Panc1 (cell line): ENCODE data around the gene JPH3. TPM values are rescaled to one million over a fixed set of nuclear protein-coding genes. Genes with fewer than 3 reads are reported as not detected.

Experiments
- ATAC-seq: fragments of 200-7000 bp; cut with Tn5 transposase; 2 replicates; pipeline ENCODE4 v1.9.1; 2020; ENCODE audit warnings: mild to moderate bottlenecking, moderate library complexity
- BruUV-seq: library from RNA; stranded (reverse); fragments of 400-500 nt; replicated peaks from 2 replicates; lab custom pipeline; 2021; lab: Mats Ljungman, UMichigan
- CTCF ChIA-PET: fragments of 300-600 bp; sonication (Branson Sonifier 250); formaldehyde crosslinking; loops from one replicate; lab custom pipeline; 2022; ENCODE audit warnings: antibody characterized with exemption; lab: Charles Lee
- POLR2A ChIA-PET: fragments of 300-600 bp; sonication (Branson Sonifier 250); formaldehyde crosslinking; loops from one replicate; lab custom pipeline; 2022; ENCODE audit warnings: antibody characterized with exemption; lab: Charles Lee
- DNase-seq: peaks from one replicate; pipeline ENCODE4 v3.0.0-alpha.2; 2010; ENCODE audit warnings: low read depth, low spot score
- H3K27ac ChIP-seq: 2 replicates; pipeline ENCODE4 v1.5.1; 2011; ENCODE audit warnings: mild to moderate bottlenecking, low read length, inconsistent platforms
- H3K27me3 ChIP-seq: fragments of 200-500 bp; sonication (Bioruptor generic); 2 replicates; pipeline ENCODE4 v1.6.0; 2014; ENCODE audit warnings: low read length, inconsistent platforms; ENCODE audit not compliant: control insufficient read depth, insufficient read depth
- H3K36me3 ChIP-seq: fragments of 200-500 bp; sonication (Bioruptor generic); 2 replicates; pipeline ENCODE4 v1.5.1; 2014; ENCODE audit warnings: inconsistent platforms, mild to moderate bottlenecking, low read length, moderate library complexity; ENCODE audit not compliant: control insufficient read depth, insufficient read depth
- H3K4me1 ChIP-seq: 2 replicates; pipeline ENCODE4 v1.5.1; 2011; ENCODE audit warnings: inconsistent platforms, mild to moderate bottlenecking, low read length, moderate library complexity; ENCODE audit not compliant: control insufficient read depth, insufficient read depth
- H3K4me3 ChIP-seq, 2 experiments: 2 replicates each; pipeline ENCODE4 v1.5.1; 2011 to 2012; ENCODE audit warnings: low read depth in 2 of 2, low read length in 2 of 2, mild to moderate bottlenecking in 2 of 2, inconsistent platforms in 1 of 2, moderate library complexity in 1 of 2
- H3K9me3 ChIP-seq: fragments of 200-500 bp; sonication (Bioruptor generic); 2 replicates; pipeline ENCODE4 v1.5.1; 2014; ENCODE audit warnings: low read depth, mild to moderate bottlenecking, inconsistent platforms, low read length, moderate library complexity; ENCODE audit not compliant: control insufficient read depth, insufficient read depth
- CTCF ChIP-seq: fragments of 450-650 bp; IDR thresholded peaks from 2 replicates; pipeline ENCODE4 v1.5.1; 2017; ENCODE audit warnings: mild to moderate bottlenecking
- POLR2AphosphoS5 ChIP-seq: IDR thresholded peaks from 2 replicates; pipeline ENCODE4 v1.6.1; 2012; ENCODE audit warnings: mild to moderate bottlenecking, low read depth, low read length, moderate library complexity
- REST ChIP-seq, 2 experiments: IDR thresholded peaks; 2 replicates each; pipeline ENCODE4 v1.6.1; 2011 to 2012; ENCODE audit warnings: low read depth in 2 of 2, control low read depth in 1 of 2, low read length in 1 of 2, mild to moderate bottlenecking in 1 of 2, moderate library complexity in 1 of 2; ENCODE audit not compliant: insufficient read depth in 1 of 2
- SIN3A ChIP-seq: IDR thresholded peaks from 2 replicates; pipeline ENCODE4 v1.6.1; 2012; ENCODE audit warnings: low read depth, mild to moderate bottlenecking, low read length, moderate library complexity, borderline replicate concordance; ENCODE audit not compliant: insufficient read depth
- TCF7L2 ChIP-seq: IDR thresholded peaks from 2 replicates; pipeline ENCODE4 v1.6.1; 2011; ENCODE audit warnings: mild to moderate bottlenecking, low read depth, low read length, inconsistent platforms
- in situ Hi-C: cut with HindIII; loops from 2 replicates; pipeline ENCODE4 v1.10.0; 2016; ENCODE audit warnings: low sequenced_read_pairs, low pct_unique_long_range_greater_than_20kb
- intact Hi-C: fragments of 100-400 bp; cut with micrococcal nuclease; formaldehyde crosslinking; loops from one replicate; pipeline ENCODE4 v1.10.0; 2022; ENCODE audit not compliant: unreplicated experiment
- total RNA-seq: library from RNA; stranded (reverse); gene quantifications from one replicate; pipeline ENCODE4 v1.2.1, GENCODE V29; 2021; ENCODE audit not compliant: unreplicated experiment

The JPH3 gene
- total RNA-seq, 1 experiment from 2014 or later = 1.2 TPM

- H3K4me1 ChIP-seq = no peaks in the 10 kb centered on the region
- no TSS peak for BruUV-seq
- H3K36me3 ChIP-seq = no peaks in the 10 kb centered on the region
- no peak overlapping the region for H3K4me3 ChIP-seq
- in situ Hi-C loops = no loop called here
- no peaks in the 10 kb centered on the region for H3K27me3 ChIP-seq
- no peak overlapping the region for H3K27ac ChIP-seq
- ATAC-seq = peak; percentile 32; the same call in 1 of the 2 replicates
- no peak for TF ChIP-seq TCF7L2
- no peak for TF ChIP-seq SIN3A
- TF ChIP-seq CTCF = no peak
- no peak for TF ChIP-seq REST (IDR thresholded peaks at IDR 0.05; ENCODE audit: insufficient read depth in 1 of 2, low read depth in 2 of 2, low read length in 1 of 2)
- no peak for TF ChIP-seq POLR2AphosphoS5
- intact Hi-C loops = no loop called here
- DNase-seq = no peak
- ChIA-PET POLR2A (no interaction called here), CTCF (interaction anchor here (1.3 kb wide), 1 partner anchor 12 kb away, joined by 3 read pairs; no protein-coding TSS in a partner anchor)
- no peaks in the 10 kb centered on the region for H3K9me3 ChIP-seq
Measured at GRCh38 chr16:87690911-87691685, 88.8 kb downstream of the JPH3 start.

- no peak for TF ChIP-seq REST (IDR thresholded peaks at IDR 0.05; ENCODE audit: insufficient read depth in 1 of 2, low read depth in 2 of 2, low read length in 1 of 2)
- no peak for TF ChIP-seq TCF7L2
- no peak for TF ChIP-seq POLR2AphosphoS5
- no peak for TF ChIP-seq SIN3A
- TF ChIP-seq CTCF = no peak
- ATAC-seq = peak; percentile 14
- H3K4me1 ChIP-seq = no peaks in the 10 kb centered on the region
- no peak for DNase-seq
- no peak overlapping the region for H3K27ac ChIP-seq
- ChIA-PET POLR2A (no interaction called here), CTCF (interaction anchor here (1.3 kb wide), 1 partner anchor 11 kb away, joined by 3 read pairs; no protein-coding TSS in a partner anchor)
- H3K27me3 ChIP-seq = no peaks in the 10 kb centered on the region
- BruUV-seq = no TSS peak
- no peak overlapping the region for H3K4me3 ChIP-seq
- no peaks in the 10 kb centered on the region for H3K36me3 ChIP-seq
- in situ Hi-C loops (no loop called here), intact Hi-C loops (no loop called here)
- no peaks in the 10 kb centered on the region for H3K9me3 ChIP-seq
Measured at GRCh38 chr16:87691686-87692079, 89.4 kb downstream of the JPH3 start.
